ENCODE data around the gene IDH2. TPM values are rescaled to one million over a fixed set of nuclear protein-coding genes. Genes with fewer than 3 reads are reported as not detected.

IDH2 gene
- total and polyA plus RNA-seq, 2 of the 4 experiments (the other 2 are of a cell fraction) = 84.9 to 118 TPM

GRCh38 chr15:90064911-90065681, 37.2 kb downstream of the IDH2 start:
- Histone ChIP-seq H3K23ac (ENCODE audit: low read depth, low read length) (no peak overlapping the region), H4K20me1 (ENCODE audit: insufficient read depth, low read length) (peaks cover 11% of the 10 kb centered on the region), H3K4ac (ENCODE audit: low read depth, low read length) (no peak overlapping the region), H4K8ac (ENCODE audit: low read depth in 2 of 2, low read length in 2 of 2) (no peak overlapping the region), H2BK5ac (ENCODE audit: low read depth, low read length, poor library complexity, severe bottlenecking) (no peak overlapping the region), H3K18ac (ENCODE audit: low read depth, low read length) (no peak overlapping the region), H3K14ac (replicated peaks; ENCODE audit: low read depth, low read length) (no peak overlapping the region), H3K4me3 (ENCODE audit: insufficient read depth, low read depth, low read length) (no peak overlapping the region), H3K4me1 (ENCODE audit: control insufficient read depth, insufficient read depth, low read length) (peaks cover 1% of the 10 kb centered on the region; the same call in 1 of the 2 replicates), H3K4me2 (ENCODE audit: low read depth, low read length) (no peak overlapping the region), H3K79me1 (ENCODE audit: low read depth in 1 of 2, low read length in 2 of 2) (peaks cover 0 to 36% of the 10 kb centered on the region in 2 experiments; a peak in 3 of 4 replicates), H3K56ac (ENCODE audit: extremely low read depth, insufficient read depth, low read length) (no peak overlapping the region), H3K9me1 (ENCODE audit: insufficient read depth, low read length) (peaks cover 9% of the 10 kb centered on the region), H3K27ac (ENCODE audit: insufficient read depth, low read length) (no peak overlapping the region), H4K91ac (ENCODE audit: insufficient read depth, low read depth, low read length) (no peak overlapping the region), H2AK5ac (ENCODE audit: low read depth, low read length) (no peak overlapping the region), H3K9ac (ENCODE audit: low read depth, low read length) (no peak overlapping the region), H2AFZ (replicated peaks; ENCODE audit: low read length, poor library complexity) (peak overlapping the region; percentile 11), H3K27me3 (ENCODE audit: control insufficient read depth, insufficient read depth, low read length) (no peaks in the 10 kb centered on the region), H4K5ac (ENCODE audit: low read depth, low read length) (no peak overlapping the region), H2AK9ac (replicated peaks; ENCODE audit: low read depth, low read length, poor library complexity) (peak overlapping the region; percentile 82), H2BK15ac (ENCODE audit: low read depth, low read length) (no peak overlapping the region), H2BK20ac (ENCODE audit: low read depth, low read length) (no peak overlapping the region), H3K9me3 (ENCODE audit: control insufficient read depth, insufficient read depth, low read length) (no peaks in the 10 kb centered on the region), H3K36me3 (ENCODE audit: control insufficient read depth, insufficient read depth, low read length) (peaks cover 13% of the 10 kb centered on the region), H2BK120ac (ENCODE audit: low read depth, low read length) (no peak overlapping the region)
- BruUV-seq (replicated peaks) = no TSS peak
- dilution Hi-C loops (cut with HindIII; ENCODE audit: low sequenced_read_pairs, unreplicated experiment) = no loop called here
- DNase-seq (no peak), ATAC-seq (ENCODE audit: low read depth) (no peak)
- TF ChIP-seq MAZ (IDR thresholded peaks at IDR 0.05; ENCODE audit: borderline replicate concordance, low read depth, low read length) (no peak), SMC3 (IDR thresholded peaks at IDR 0.05; ENCODE audit: low read depth, low read length) (no peak), CEBPB (IDR thresholded peaks at IDR 0.05; ENCODE audit: low read depth, low read length) (no peak), RCOR1 (IDR thresholded peaks at IDR 0.05; ENCODE audit: insufficient replicate concordance, low read length) (no peak), POLR2A (IDR thresholded peaks at IDR 0.05; ENCODE audit: low read depth, low read length) (no peak), NFE2L2 (IDR thresholded peaks at IDR 0.05; ENCODE audit: low read depth, low read length) (no peak), CTCF (conservative IDR thresholded peaks at IDR 0.05; ENCODE audit: low read depth, low read length) (no peak), RFX5 (IDR thresholded peaks at IDR 0.05; ENCODE audit: low read depth, low read length) (no peak), MAFK (IDR thresholded peaks at IDR 0.05; ENCODE audit: low read depth, low read length) (no peak), FOS (IDR thresholded peaks at IDR 0.05; ENCODE audit: low read depth, low read length) (no peak), CHD1 (IDR thresholded peaks at IDR 0.05; ENCODE audit: low read depth, low read length) (no peak), USF2 (IDR thresholded peaks at IDR 0.05; ENCODE audit: low read depth, low read length) (no peak), BHLHE40 (IDR thresholded peaks at IDR 0.05; ENCODE audit: low read depth, low read length) (no peak), MXI1 (IDR thresholded peaks at IDR 0.05; ENCODE audit: borderline replicate concordance, low read depth, low read length) (no peak)
- intact Hi-C loops (cut with micrococcal nuclease) = no loop called here
- CTCF ChIA-PET = no interaction called here
- in situ Hi-C loops (cut with MboI; ENCODE audit: low sequenced_read_pairs) = no loop called here
- POLR2A ChIA-PET (ENCODE audit: unreplicated experiment) = no interaction called here
- 57% methylated on average over 6 of the region's 30 CpGs; no CpG with 5 or more reads in 1 of the 2 experiments for WGBS, 2 experiments (ENCODE audit: extremely low coverage in 2 of 2, insufficient read length in 1 of 2)
